Chondrocyte (in vitro differentiated cells): Measurements from ENCODE around the gene SATB2. TPM values are rescaled to one million over a fixed set of nuclear protein-coding genes. Genes with fewer than 3 reads are reported as not detected.

Source experiments
- DNase-seq: peaks from one replicate; pipeline ENCODE4 v3.0.0; 2021; ENCODE audit warnings: mixed read lengths, low spot score
- H3K27ac Mint-ChIP-seq: one replicate; pipeline ENCODE4 v1.8.0; 2021; ENCODE audit warnings: mild to moderate bottlenecking, moderate library complexity, mixed read lengths; ENCODE audit not compliant: unreplicated experiment
- H3K27me3 Mint-ChIP-seq: 2 replicates; pipeline ENCODE4 v1.8.0; 2021; ENCODE audit warnings: low read depth, mixed read lengths
- H3K36me3 Mint-ChIP-seq: 2 replicates; pipeline ENCODE4 v1.8.0; 2021; ENCODE audit warnings: low read depth, mixed read lengths
- H3K4me1 Mint-ChIP-seq: 2 replicates; pipeline ENCODE4 v1.8.0; 2021; ENCODE audit warnings: low read depth, mild to moderate bottlenecking, mixed read lengths
- H3K4me3 Mint-ChIP-seq: one replicate; pipeline ENCODE4 v1.8.0; 2021; ENCODE audit warnings: mild to moderate bottlenecking, moderate library complexity, mixed read lengths; ENCODE audit not compliant: unreplicated experiment
- H3K9me3 Mint-ChIP-seq: 2 replicates; pipeline ENCODE4 v1.8.0; 2021; ENCODE audit warnings: low read depth, mixed read lengths
- total RNA-seq: library from RNA; stranded (reverse); gene quantifications from 3 replicates; pipeline ENCODE4 v1.2.1, GENCODE V29; 2021
- TF ChIP-seq, protein P1 (sequence below): fragments of 200-600 bp; sonication (generic); IDR thresholded peaks from 2 replicates; pipeline ENCODE4 v1.5.0; 2021; ENCODE audit warnings: antibody characterized with exemption, mild to moderate bottlenecking, moderate library complexity

Gene SATB2
- total RNA-seq, 1 donor from 2014 or later, result 11.6 TPM

DNA sequence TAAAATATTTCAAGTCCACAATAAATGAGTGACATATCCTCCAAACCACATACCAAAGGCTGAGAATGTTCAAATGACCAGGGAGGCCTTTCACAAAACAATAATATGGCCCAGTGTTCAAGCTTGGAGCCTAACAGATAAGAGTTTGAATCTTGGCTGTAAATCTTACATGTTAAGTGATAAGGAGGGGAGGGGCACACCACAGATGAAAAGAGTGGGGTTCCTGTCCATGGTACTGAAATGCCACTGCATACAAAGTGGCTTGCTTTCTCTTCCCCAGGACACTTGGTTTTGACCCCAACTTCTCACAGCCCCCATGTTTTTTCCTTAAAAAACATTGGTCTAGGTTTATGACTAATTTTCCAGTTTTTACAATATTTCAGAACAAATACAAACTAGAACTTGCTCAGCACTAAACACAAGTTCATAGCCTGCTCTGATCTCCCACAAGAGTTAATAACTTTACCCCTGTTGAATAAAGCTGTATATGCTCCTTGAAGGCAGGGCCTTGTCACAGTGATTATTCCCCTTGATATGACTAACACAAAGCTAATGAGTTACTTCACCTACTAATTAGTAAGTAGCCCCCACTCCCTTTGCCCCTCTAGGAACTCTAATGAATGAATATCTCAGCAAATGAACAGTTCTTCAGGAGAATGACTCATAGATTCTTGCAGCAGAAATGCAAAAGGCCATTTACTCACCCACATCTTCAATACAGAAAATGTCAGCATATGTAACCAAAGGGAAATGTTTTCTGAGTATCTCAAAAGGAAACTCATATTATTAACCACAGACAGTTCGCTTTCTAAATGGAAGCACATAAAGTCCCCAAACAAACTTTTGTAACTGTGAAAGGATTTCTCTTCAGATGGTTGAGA lies 142.2 kb downstream of the SATB2 start:
- no peaks in the 10 kb centered on the region for H3K27me3 Mint-ChIP-seq
- TF ChIP-seq, protein P1, sequence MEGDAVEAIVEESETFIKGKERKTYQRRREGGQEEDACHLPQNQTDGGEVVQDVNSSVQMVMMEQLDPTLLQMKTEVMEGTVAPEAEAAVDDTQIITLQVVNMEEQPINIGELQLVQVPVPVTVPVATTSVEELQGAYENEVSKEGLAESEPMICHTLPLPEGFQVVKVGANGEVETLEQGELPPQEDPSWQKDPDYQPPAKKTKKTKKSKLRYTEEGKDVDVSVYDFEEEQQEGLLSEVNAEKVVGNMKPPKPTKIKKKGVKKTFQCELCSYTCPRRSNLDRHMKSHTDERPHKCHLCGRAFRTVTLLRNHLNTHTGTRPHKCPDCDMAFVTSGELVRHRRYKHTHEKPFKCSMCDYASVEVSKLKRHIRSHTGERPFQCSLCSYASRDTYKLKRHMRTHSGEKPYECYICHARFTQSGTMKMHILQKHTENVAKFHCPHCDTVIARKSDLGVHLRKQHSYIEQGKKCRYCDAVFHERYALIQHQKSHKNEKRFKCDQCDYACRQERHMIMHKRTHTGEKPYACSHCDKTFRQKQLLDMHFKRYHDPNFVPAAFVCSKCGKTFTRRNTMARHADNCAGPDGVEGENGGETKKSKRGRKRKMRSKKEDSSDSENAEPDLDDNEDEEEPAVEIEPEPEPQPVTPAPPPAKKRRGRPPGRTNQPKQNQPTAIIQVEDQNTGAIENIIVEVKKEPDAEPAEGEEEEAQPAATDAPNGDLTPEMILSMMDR, result no peak
- peaks cover 4% of the 10 kb centered on the region for H3K36me3 Mint-ChIP-seq
- no peaks in the 10 kb centered on the region for H3K9me3 Mint-ChIP-seq
- no peaks in the 10 kb centered on the region for H3K4me1 Mint-ChIP-seq
- H3K4me3 Mint-ChIP-seq, result no peak overlapping the region
- DNase-seq, result no peak
- H3K27ac Mint-ChIP-seq, result no peak overlapping the region

DNA sequence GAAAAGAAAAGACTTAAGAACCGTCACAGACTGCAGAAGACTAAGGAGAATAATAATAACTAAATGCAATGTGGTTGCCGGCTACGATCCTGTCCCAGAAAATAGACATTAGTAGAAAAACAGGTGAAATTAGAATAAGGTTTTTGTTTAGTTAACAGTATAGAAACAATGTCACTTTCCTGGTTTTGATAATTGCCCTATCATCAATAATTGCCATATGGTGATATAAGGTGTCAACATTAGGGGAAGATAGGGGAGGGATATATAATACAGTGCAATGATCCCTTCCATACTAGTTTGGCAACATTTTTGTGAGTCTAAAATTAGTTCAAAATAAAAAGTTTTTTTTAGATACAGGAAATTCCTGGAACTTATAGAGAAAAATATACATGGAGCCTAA lies 144.8 kb downstream of the SATB2 start:
- no peak overlapping the region for H3K4me3 Mint-ChIP-seq
- no peaks in the 10 kb centered on the region for H3K9me3 Mint-ChIP-seq
- no peak overlapping the region for H3K27ac Mint-ChIP-seq
- H3K27me3 Mint-ChIP-seq, result no peaks in the 10 kb centered on the region
- no peak for DNase-seq
- no peaks in the 10 kb centered on the region for H3K4me1 Mint-ChIP-seq
- TF ChIP-seq, protein P1, result no peak
- peaks cover 5% of the 10 kb centered on the region for H3K36me3 Mint-ChIP-seq

DNA sequence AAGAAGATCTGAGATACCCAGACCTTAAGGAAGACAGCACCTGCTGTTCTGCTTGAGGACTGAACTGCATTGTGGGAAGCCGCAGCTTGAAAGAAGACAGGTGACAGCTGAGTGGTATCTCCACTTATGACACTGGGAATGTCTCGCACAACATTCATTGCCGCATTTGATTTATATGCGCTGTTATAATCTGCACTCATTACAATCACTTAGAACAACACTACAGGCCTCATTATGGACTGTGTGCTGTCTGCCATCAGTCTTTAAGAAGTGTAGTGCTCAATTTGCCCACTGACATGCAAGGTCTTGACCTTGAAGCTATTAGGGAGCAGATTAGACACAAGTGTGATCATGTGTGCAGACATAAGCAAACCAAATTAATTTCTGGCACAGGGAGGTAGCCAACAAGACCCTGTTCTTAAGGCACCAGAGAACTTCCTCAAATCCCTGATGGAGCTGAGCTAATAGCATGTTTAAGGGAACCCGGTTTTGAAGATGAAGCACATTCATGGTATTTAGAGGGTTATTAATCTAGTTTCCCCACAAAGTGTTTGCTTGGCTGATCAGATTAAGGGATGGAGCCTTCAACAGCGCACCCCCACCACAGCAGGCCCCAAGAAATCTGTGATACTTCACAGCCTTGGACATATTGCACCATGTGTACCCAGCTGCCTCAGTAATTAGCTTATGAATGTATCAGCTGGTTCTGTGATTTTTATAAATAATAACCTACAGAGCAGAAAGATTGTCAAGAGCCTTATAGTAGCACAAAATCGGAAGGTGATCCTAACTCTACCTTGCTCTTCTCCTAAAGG lies 146.8 kb downstream of the SATB2 start:
- Mint-ChIP-seq H3K4me1 (peaks cover 3% of the 10 kb centered on the region), H3K4me3 (no peak overlapping the region), H3K9me3 (no peaks in the 10 kb centered on the region), H3K27me3 (no peaks in the 10 kb centered on the region), H3K36me3 (peaks cover 4% of the 10 kb centered on the region), H3K27ac (no peak overlapping the region)
- TF ChIP-seq, protein P1, result no peak
- no peak for DNase-seq

DNA sequence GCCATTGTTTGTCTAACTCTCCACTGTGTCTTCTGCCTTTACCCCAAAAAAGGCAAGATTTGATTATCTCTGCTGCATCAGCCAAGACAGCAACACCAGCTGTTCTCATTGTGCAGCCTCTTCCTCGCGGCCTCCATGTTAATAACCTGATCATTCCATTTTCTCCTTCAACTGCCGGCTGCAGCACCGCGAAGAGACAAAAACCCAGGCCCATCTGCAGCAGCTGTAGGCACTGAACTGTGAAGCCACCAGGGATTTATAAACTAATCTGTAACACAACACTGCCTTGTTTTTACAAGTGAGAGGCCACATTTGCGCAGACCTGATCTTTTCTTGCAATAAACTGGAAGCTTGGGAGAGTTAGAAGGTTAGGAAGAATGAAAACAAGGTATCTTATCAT lies 147.8 kb downstream of the SATB2 start:
- Mint-ChIP-seq H3K27ac (no peak overlapping the region), H3K36me3 (peaks cover 4% of the 10 kb centered on the region), H3K4me1 (peaks cover 4% of the 10 kb centered on the region), H3K9me3 (no peaks in the 10 kb centered on the region), H3K4me3 (no peak overlapping the region), H3K27me3 (no peaks in the 10 kb centered on the region)
- no peak for DNase-seq
- TF ChIP-seq, protein P1, result no peak

DNA sequence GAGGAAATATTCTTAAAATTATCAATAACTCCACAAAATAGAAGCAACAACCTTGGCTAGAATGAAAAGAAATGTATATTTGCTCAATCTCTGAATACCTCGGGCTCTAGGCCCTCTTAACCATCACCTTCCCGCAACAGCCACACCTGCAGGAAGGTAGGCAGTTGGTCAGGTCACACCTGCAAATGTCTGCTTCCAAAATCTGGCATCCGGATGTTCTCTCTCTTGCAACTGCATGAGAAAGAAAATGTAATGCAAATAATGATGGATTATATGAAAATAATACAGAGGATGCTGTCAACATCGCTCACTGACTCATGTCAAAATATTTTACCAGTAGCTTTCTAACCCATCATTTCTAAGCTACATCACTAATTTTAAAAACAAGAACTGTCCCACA lies 148.3 kb downstream of the SATB2 start:
- H3K27me3 Mint-ChIP-seq, result no peaks in the 10 kb centered on the region
- no peaks in the 10 kb centered on the region for H3K9me3 Mint-ChIP-seq
- peaks cover 4% of the 10 kb centered on the region for H3K4me1 Mint-ChIP-seq
- H3K4me3 Mint-ChIP-seq, result no peak overlapping the region
- H3K27ac Mint-ChIP-seq, result no peak overlapping the region
- peaks cover 4% of the 10 kb centered on the region for H3K36me3 Mint-ChIP-seq
- no peak for DNase-seq
- TF ChIP-seq, protein P1, result no peak
